ENCODE measurements around the gene ATXN7. TPM values are rescaled to one million over a fixed set of nuclear protein-coding genes. Genes with fewer than 3 reads are reported as not detected.
A peak's percentile ranks its signal among the peaks of the same experiment; 100 is the strongest.

Gene ATXN7
- total RNA-seq, 2 experiments from 2014 or later = 35.6 to 40.5 TPM

- no peak for ATAC-seq
- Mint-ChIP-seq H3K9me3 (ENCODE audit: insufficient read depth) (no peaks in the 10 kb centered on the region), H3K27me3 (ENCODE audit: low read depth) (no peaks in the 10 kb centered on the region), H3K4me3 (no peak overlapping the region), H3K27ac (no peak overlapping the region), H3K4me1 (ENCODE audit: low read depth) (peaks cover 22% of the 10 kb centered on the region), H3K36me3 (ENCODE audit: low read depth) (peaks cover 22% of the 10 kb centered on the region)
- POLR2A ChIA-PET = no interaction called here
- CTCF ChIA-PET = no interaction called here
- no peak for DNase-seq
Observed at GRCh38 chr3:63891518-63891917, 27.9 kb downstream of the ATXN7 start.

- ChIA-PET CTCF (interaction anchor here (0.7 to 1.3 kb wide), 2 partner anchors 56 to 69 kb away, joined by 3 read pairs; no protein-coding TSS in a partner anchor), POLR2A (no interaction called here)
- Mint-ChIP-seq H3K27me3 (ENCODE audit: low read depth) (no peaks in the 10 kb centered on the region), H3K27ac (no peak overlapping the region), H3K4me1 (ENCODE audit: low read depth) (peaks cover 28% of the 10 kb centered on the region), H3K4me3 (no peak overlapping the region), H3K9me3 (ENCODE audit: insufficient read depth) (no peaks in the 10 kb centered on the region), H3K36me3 (ENCODE audit: low read depth) (peaks cover 26% of the 10 kb centered on the region)
- DNase-seq = no peak
- ATAC-seq = no peak
Observed at GRCh38 chr3:63892773-63893352, 29.2 kb downstream of the ATXN7 start.

- ChIA-PET CTCF (interaction anchor here (1.3 kb wide), 1 partner anchor 14 kb away, joined by 3 read pairs; no protein-coding TSS in a partner anchor), POLR2A (no interaction called here)
- H3K9me3 Mint-ChIP-seq (ENCODE audit: insufficient read depth) = no peaks in the 10 kb centered on the region
- H3K27ac Mint-ChIP-seq = no peak overlapping the region
- no peaks in the 10 kb centered on the region for H3K27me3 Mint-ChIP-seq (ENCODE audit: low read depth)
- no peak overlapping the region for H3K4me3 Mint-ChIP-seq
- no peak for DNase-seq
- H3K36me3 Mint-ChIP-seq (ENCODE audit: low read depth) = peaks cover 44% of the 10 kb centered on the region
- ATAC-seq = no peak
- peaks cover 35% of the 10 kb centered on the region for H3K4me1 Mint-ChIP-seq (ENCODE audit: low read depth)
Observed at GRCh38 chr3:63895422-63896189, 31.9 kb downstream of the ATXN7 start.

DNA sequence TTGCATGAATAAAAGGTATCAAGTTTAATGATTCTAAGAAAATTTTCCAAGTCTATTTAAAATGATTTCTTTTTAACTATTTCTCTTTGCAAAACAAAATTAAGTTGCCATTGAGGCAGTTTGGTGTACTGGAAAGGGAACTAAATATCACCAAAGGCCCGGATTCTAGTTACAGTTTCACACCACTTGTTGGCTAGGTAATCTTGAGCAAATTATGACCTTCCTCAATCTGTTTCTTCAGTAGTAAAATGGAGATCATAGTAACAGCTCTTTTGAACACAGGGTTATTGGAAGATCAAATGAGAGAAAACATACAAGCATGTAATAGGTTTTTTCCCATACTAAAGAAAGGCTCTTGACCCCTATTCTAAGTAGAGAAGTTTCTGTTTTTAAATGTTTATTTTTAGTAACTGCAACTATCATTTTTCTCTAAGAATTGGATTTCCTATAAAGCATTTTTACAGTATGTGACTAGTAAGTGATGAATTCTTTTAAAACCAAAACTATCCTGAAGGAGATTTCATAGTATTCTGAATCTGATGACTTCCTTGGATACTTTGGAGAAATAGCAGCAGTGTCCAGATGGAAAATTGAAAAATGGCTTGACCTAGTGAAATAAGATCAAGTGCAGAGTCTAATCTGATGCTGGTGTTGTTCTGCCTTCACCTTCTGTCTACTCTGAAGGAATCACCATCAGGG lies 32.8 kb downstream of the ATXN7 start:
- Mint-ChIP-seq H3K27me3 (ENCODE audit: low read depth) (no peaks in the 10 kb centered on the region), H3K36me3 (ENCODE audit: low read depth) (peaks cover 47% of the 10 kb centered on the region), H3K27ac (no peak overlapping the region), H3K9me3 (ENCODE audit: insufficient read depth) (no peaks in the 10 kb centered on the region), H3K4me3 (no peak overlapping the region), H3K4me1 (ENCODE audit: low read depth) (peaks cover 36% of the 10 kb centered on the region)
- ATAC-seq = no peak
- ChIA-PET POLR2A (no interaction called here), CTCF (no interaction called here)
- no peak for DNase-seq

GRCh38 chr3:63900010-63900409 lies 36.3 kb downstream of the ATXN7 start:
- no peak overlapping the region for H3K4me3 Mint-ChIP-seq
- no peaks in the 10 kb centered on the region for H3K27me3 Mint-ChIP-seq (ENCODE audit: low read depth)
- H3K9me3 Mint-ChIP-seq (ENCODE audit: insufficient read depth) = no peaks in the 10 kb centered on the region
- CTCF ChIA-PET = no interaction called here
- POLR2A ChIA-PET = no interaction called here
- peaks cover 43% of the 10 kb centered on the region for H3K36me3 Mint-ChIP-seq (ENCODE audit: low read depth)
- peaks cover 26% of the 10 kb centered on the region for H3K4me1 Mint-ChIP-seq (ENCODE audit: low read depth)
- no peak overlapping the region for H3K27ac Mint-ChIP-seq
- ATAC-seq (no peak), DNase-seq (no peak)

DNA sequence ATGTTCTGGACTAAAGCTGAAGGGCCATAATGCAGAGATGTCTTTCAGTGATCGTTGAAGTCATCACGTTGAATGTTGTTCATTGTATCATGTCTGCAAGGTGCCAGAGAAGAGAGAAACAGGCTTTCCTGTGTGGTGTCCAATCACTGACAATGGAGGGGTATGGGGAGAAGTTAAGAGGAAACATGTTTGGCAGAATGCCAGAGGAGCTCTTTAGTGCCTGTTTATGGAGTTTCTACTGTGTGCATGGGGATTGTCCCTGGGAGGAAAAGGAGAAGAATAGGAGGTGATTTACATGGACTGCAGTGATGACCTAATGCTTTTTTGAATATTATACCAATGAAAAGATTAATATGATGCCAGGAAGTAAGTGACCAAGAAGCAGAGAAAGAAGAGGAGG lies 36.8 kb downstream of the ATXN7 start:
- ChIA-PET POLR2A (no interaction called here), CTCF (no interaction called here)
- H3K4me3 Mint-ChIP-seq = no peak overlapping the region
- no peaks in the 10 kb centered on the region for H3K9me3 Mint-ChIP-seq (ENCODE audit: insufficient read depth)
- DNase-seq (no peak), ATAC-seq (no peak)
- H3K36me3 Mint-ChIP-seq (ENCODE audit: low read depth) = peaks cover 43% of the 10 kb centered on the region
- H3K27me3 Mint-ChIP-seq (ENCODE audit: low read depth) = no peaks in the 10 kb centered on the region
- H3K4me1 Mint-ChIP-seq (ENCODE audit: low read depth) = peaks cover 21% of the 10 kb centered on the region
- peak overlapping the region; percentile 2 for H3K27ac Mint-ChIP-seq

DNA sequence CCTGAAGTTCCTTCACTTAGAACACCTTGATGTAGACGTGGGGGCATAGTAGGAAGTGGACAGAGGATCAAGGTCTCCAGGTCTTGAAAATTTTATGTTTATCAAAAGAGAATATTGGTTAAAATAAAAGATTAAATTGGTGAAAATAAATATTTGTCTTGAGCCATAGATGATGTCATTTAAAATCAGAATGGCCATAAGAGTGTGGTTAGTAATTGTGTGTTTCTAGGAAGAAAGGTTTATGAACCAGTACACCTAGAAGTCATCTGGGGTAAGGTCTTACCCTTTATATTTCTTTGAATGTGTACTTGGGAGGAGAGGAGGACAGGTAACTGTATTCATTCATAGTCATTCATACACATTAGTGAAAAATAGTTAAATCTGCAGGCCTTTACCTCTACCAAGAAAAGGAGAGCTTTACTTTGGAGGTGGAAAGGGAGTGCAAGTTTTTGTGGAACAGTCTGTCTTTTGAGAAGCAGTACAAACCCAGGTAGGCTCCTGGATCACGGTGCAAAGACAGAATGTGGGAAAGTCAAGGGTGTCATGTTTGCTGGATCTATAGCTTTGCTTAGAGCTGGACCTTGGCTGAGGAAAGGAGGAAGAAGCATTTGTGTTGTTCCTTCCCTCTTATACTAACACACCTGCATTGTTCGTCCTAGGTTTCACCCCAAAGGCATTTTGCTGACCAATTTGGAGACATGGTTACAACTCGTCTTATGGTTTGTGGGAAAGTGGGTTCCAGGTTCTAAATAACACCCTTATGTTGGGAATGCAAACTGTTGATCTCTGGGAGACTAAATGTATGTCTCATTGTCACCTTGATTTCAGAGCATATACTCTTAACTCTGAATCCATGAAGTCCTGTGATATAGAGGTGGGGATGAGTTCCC lies 42.3 kb downstream of the ATXN7 start:
- peaks cover 12% of the 10 kb centered on the region for H3K4me1 Mint-ChIP-seq (ENCODE audit: low read depth)
- POLR2A ChIA-PET = no interaction called here
- no peak overlapping the region for H3K27ac Mint-ChIP-seq
- no peak overlapping the region for H3K4me3 Mint-ChIP-seq
- DNase-seq (no peak), ATAC-seq (no peak)
- no peaks in the 10 kb centered on the region for H3K27me3 Mint-ChIP-seq (ENCODE audit: low read depth)
- no peaks in the 10 kb centered on the region for H3K9me3 Mint-ChIP-seq (ENCODE audit: insufficient read depth)
- CTCF ChIA-PET = no interaction called here
- peaks cover 22% of the 10 kb centered on the region for H3K36me3 Mint-ChIP-seq (ENCODE audit: low read depth)

DNA sequence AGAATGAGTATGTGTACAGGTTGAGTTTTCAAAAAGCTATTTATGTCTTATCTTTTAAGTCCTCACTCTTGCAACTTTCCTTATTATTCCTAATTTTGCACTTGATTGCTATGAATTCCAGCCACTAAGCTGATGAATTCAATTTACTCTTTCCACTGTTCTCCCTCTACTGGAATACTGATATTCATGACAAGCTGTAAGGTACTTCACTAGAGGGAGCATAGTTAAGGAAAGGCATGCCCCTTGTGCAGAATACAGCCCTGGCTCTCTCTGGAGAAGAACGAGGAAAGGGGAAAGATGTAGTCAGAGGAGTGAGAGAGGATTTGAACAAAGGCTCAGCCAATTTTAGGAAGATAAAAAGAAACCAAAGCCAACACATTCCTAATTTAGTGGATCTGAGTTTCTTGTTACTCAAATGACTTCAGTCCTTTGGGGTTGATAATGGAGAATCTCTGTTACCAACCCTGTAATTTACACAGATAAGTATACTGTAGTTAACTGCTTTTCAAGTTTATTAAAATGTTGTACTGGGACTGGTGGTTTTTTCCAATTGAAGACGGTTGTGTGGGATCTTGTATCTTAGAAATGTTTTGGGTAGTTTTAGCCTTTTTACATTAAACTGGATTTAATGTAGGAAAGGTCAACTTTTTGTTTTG lies 44.5 kb downstream of the ATXN7 start:
- DNase-seq = no peak
- no peak overlapping the region for H3K27ac Mint-ChIP-seq
- CTCF ChIA-PET = no interaction called here
- peaks cover 22% of the 10 kb centered on the region for H3K4me1 Mint-ChIP-seq (ENCODE audit: low read depth)
- H3K9me3 Mint-ChIP-seq (ENCODE audit: insufficient read depth) = no peaks in the 10 kb centered on the region
- POLR2A ChIA-PET = no interaction called here
- peaks cover 12% of the 10 kb centered on the region for H3K36me3 Mint-ChIP-seq (ENCODE audit: low read depth)
- no peak overlapping the region for H3K4me3 Mint-ChIP-seq
- no peak for ATAC-seq
- no peaks in the 10 kb centered on the region for H3K27me3 Mint-ChIP-seq (ENCODE audit: low read depth)

DNA sequence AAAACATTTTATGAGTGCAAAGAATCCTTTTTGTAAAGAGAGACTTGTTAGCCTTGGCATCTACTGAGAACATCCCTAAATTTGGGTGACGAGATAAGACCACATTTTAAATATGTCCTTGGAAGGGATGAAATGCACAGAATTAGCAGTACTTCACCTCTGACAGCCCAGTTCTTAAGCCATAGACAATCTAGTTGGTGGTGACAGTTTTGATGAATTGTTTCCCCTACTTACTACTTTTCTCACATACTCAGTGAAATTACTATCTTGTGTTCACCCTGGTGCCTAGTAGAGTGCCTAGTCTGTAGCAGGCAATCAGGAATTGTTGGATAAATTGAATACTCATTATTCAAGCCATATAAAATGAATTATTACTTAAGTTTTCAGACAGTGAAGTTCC lies 45.1 kb downstream of the ATXN7 start:
- Mint-ChIP-seq H3K9me3 (ENCODE audit: insufficient read depth) (no peaks in the 10 kb centered on the region), H3K36me3 (ENCODE audit: low read depth) (peaks cover 18% of the 10 kb centered on the region), H3K27ac (no peak overlapping the region), H3K27me3 (ENCODE audit: low read depth) (no peaks in the 10 kb centered on the region), H3K4me1 (ENCODE audit: low read depth) (peaks cover 27% of the 10 kb centered on the region), H3K4me3 (no peak overlapping the region)
- ATAC-seq (no peak), DNase-seq (no peak)
- ChIA-PET POLR2A (no interaction called here), CTCF (interaction anchor here (1.7 kb wide), 1 partner anchor 53 kb away, joined by 5 read pairs; no protein-coding TSS in a partner anchor)

DNA sequence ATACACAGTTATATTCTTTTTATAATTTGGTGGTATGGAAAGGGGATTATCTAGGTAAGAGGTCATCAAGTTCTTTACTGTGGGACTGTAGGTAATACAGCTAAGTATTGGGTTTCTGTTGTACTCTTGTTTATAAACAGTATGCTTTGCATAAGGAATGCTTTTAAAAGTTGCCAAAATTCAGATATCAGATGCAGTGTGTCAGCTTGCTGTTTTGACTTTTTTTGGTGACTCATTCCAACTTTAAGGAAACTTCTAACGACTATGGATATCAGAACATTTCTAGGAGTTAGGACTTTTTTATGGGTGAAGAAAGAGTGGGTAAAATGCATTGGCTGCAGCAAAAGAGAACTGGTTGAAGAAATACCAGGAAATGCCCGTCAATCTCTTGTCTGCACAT lies 45.8 kb downstream of the ATXN7 start:
- ATAC-seq (no peak), DNase-seq (no peak)
- ChIA-PET CTCF (interaction anchor here (1.3 to 3.6 kb wide), 3 partner anchors 14 to 114 kb away, joined by 3 to 15 read pairs (median 5); partner anchors contain the start of gene PSMD6), POLR2A (no interaction called here)
- no peaks in the 10 kb centered on the region for H3K27me3 Mint-ChIP-seq (ENCODE audit: low read depth)
- H3K27ac Mint-ChIP-seq = no peak overlapping the region
- peaks cover 22% of the 10 kb centered on the region for H3K36me3 Mint-ChIP-seq (ENCODE audit: low read depth)
- H3K9me3 Mint-ChIP-seq (ENCODE audit: insufficient read depth) = no peaks in the 10 kb centered on the region
- peaks cover 34% of the 10 kb centered on the region for H3K4me1 Mint-ChIP-seq (ENCODE audit: low read depth)
- no peak overlapping the region for H3K4me3 Mint-ChIP-seq

GRCh38 chr3:63910001-63910400 lies 46.3 kb downstream of the ATXN7 start:
- Mint-ChIP-seq H3K36me3 (ENCODE audit: low read depth) (peaks cover 23% of the 10 kb centered on the region), H3K9me3 (ENCODE audit: insufficient read depth) (no peaks in the 10 kb centered on the region), H3K4me3 (no peak overlapping the region), H3K4me1 (ENCODE audit: low read depth) (peaks cover 40% of the 10 kb centered on the region), H3K27ac (no peak overlapping the region), H3K27me3 (ENCODE audit: low read depth) (no peaks in the 10 kb centered on the region)
- POLR2A ChIA-PET = no interaction called here
- CTCF ChIA-PET = interaction anchor here (1.3 to 3.6 kb wide), 3 partner anchors 15 to 113 kb away, joined by 3 to 15 read pairs (median 5); partner anchors contain the start of gene PSMD6
- ATAC-seq (no peak), DNase-seq (no peak)

Data from activated CD8-positive, alpha-beta T cell treated with anti-CD3 and anti-CD28 coated beads, Interleukin-2, amount 10 ng/mL, durations not matched to agents 7 days and 5 days (primary cell).